Caco-2 (cell line): Measurements from ENCODE around the gene BHLHE23. TPM values are rescaled to one million over a fixed set of nuclear protein-coding genes. Genes with fewer than 3 reads are reported as not detected.

Experiments used
- BruUV-seq: library from RNA; stranded (reverse); fragments of 400-500 nt; replicated peaks from 2 replicates; lab custom pipeline; 2021; lab: Mats Ljungman, UMichigan
- CTCF ChIA-PET: fragments of 300-600 bp; sonication (Branson Sonifier 250); formaldehyde crosslinking; loops from one replicate; lab custom pipeline; 2022; ENCODE audit warnings: antibody characterized with exemption; lab: Charles Lee
- POLR2A ChIA-PET: fragments of 300-600 bp; sonication (Branson Sonifier 250); formaldehyde crosslinking; loops from one replicate; lab custom pipeline; 2022; ENCODE audit warnings: antibody characterized with exemption; lab: Charles Lee
- DNase-seq, 2 experiments: peaks; one replicate each; pipeline versions ENCODE4 v3.0.0 to v3.0.0-alpha.2; 2020 to 2022
- H3K27me3 ChIP-seq: replicated peaks from 2 replicates; pipeline ENCODE4 v1.6.0; 2011; ENCODE audit warnings: low read length; ENCODE audit not compliant: control insufficient read depth, insufficient read depth
- H3K36me3 ChIP-seq: 2 replicates; pipeline ENCODE4 v1.5.1; 2011; ENCODE audit warnings: low read length; ENCODE audit not compliant: control insufficient read depth, insufficient read depth
- H3K4me1 ChIP-seq: fragments of 250-450 bp; sonication (Bioruptor Pico); 2 replicates; pipeline ENCODE4 v1.5.1; 2020; ENCODE audit warnings: mild to moderate bottlenecking
- H3K4me3 ChIP-seq: 2 replicates; pipeline ENCODE4 v1.5.1; 2011; ENCODE audit warnings: low read depth, mild to moderate bottlenecking, control low read depth, low read length
- H3K9me3 ChIP-seq: fragments of 250-450 bp; sonication (Bioruptor Pico); 2 replicates; pipeline ENCODE4 v1.5.1; 2020; ENCODE audit warnings: mild to moderate bottlenecking, moderate library complexity
- H3K27ac Mint-ChIP-seq: one replicate; pipeline ENCODE4 v1.8.0; 2022; ENCODE audit warnings: mixed read lengths; ENCODE audit not compliant: unreplicated experiment
- H3K27me3 Mint-ChIP-seq: one replicate; pipeline ENCODE4 v1.8.0; 2022; ENCODE audit warnings: mixed read lengths; ENCODE audit not compliant: insufficient read depth, unreplicated experiment
- H3K36me3 Mint-ChIP-seq: one replicate; pipeline ENCODE4 v1.8.0; 2022; ENCODE audit warnings: mild to moderate bottlenecking, mixed read lengths; ENCODE audit not compliant: insufficient read depth, unreplicated experiment
- H3K4me1 Mint-ChIP-seq: one replicate; pipeline ENCODE4 v1.8.0; 2022; ENCODE audit warnings: low read depth, mixed read lengths; ENCODE audit not compliant: unreplicated experiment
- H3K4me3 Mint-ChIP-seq: one replicate; pipeline ENCODE4 v1.8.0; 2022; ENCODE audit warnings: mild to moderate bottlenecking, moderate library complexity, mixed read lengths; ENCODE audit not compliant: unreplicated experiment
- H3K9me3 Mint-ChIP-seq: one replicate; pipeline ENCODE4 v1.8.0; 2022; ENCODE audit warnings: mixed read lengths; ENCODE audit not compliant: unreplicated experiment
- intact Hi-C: fragments of 100-400 bp; cut with micrococcal nuclease; formaldehyde crosslinking; loops from one replicate; pipeline ENCODE4 v1.10.0; 2022; ENCODE audit not compliant: unreplicated experiment
- total RNA-seq: library from RNA; stranded (reverse); gene quantifications from 2 replicates; pipeline ENCODE4 v1.2.3, GENCODE V29; 2022
- TF ChIP-seq, protein P1 (sequence below), 2 experiments: fragments of 200-600 bp in 1 of 2; IDR thresholded peaks; 1 replicate in 1 of 2; 2 replicates in 1 of 2; pipeline versions ENCODE4 v1.5.1 to v1.8.0; 2011 to 2022; ENCODE audit warnings: antibody characterized with exemption in 1 of 2, control low read depth in 1 of 2, inconsistent platforms in 1 of 2, low read depth in 1 of 2, low read length in 1 of 2, mild to moderate bottlenecking in 1 of 2, moderate library complexity in 1 of 2; ENCODE audit not compliant: insufficient read depth in 1 of 2, severe bottlenecking in 1 of 2, unreplicated experiment in 1 of 2

Gene BHLHE23
- total RNA-seq, 1 experiment from 2014 or later: 0.95 TPM

DNA sequence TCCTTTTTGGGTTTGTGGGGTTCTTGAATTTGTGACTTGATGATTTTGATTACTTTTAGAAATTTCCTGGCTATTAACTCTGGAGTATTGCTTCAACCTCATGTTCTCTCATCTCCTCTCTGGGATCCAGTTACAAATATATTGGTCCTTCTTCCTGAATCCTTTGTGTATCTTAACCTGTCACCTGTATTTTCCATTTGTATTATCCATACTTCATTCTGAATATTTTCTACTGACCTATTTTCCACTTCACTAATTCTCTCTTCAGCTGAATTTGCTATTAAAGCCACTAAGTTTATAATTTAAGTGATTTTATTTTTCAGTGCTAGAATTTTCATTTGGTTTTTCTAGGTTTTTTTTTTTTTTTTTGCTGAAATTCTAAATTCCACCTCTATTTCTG, 6.4 kb upstream of the BHLHE23 start:
- H3K9me3 Mint-ChIP-seq: peaks cover 14% of the 10 kb centered on the region
- no peaks in the 10 kb centered on the region for H3K27me3 Mint-ChIP-seq
- H3K4me3 ChIP-seq: no peak overlapping the region
- H3K9me3 ChIP-seq: peaks cover 10% of the 10 kb centered on the region
- no TSS peak for BruUV-seq
- peaks cover 5% of the 10 kb centered on the region for H3K36me3 Mint-ChIP-seq
- H3K27me3 ChIP-seq: no peaks in the 10 kb centered on the region
- peaks cover 57% of the 10 kb centered on the region for H3K4me1 ChIP-seq
- H3K4me1 Mint-ChIP-seq: peaks cover 43% of the 10 kb centered on the region
- H3K4me3 Mint-ChIP-seq: no peak overlapping the region
- CTCF ChIA-PET: interaction anchor here (1.8 kb wide), 1 partner anchor 41 kb away, joined by 14 read pairs; no protein-coding TSS in a partner anchor
- no peak for DNase-seq
- H3K27ac Mint-ChIP-seq: peak overlapping the region; percentile 81
- intact Hi-C loops: no loop called here
- POLR2A ChIA-PET: no interaction called here
- H3K36me3 ChIP-seq: no peaks in the 10 kb centered on the region; the same call in 1 of the 2 replicates
- TF ChIP-seq, protein P1, sequence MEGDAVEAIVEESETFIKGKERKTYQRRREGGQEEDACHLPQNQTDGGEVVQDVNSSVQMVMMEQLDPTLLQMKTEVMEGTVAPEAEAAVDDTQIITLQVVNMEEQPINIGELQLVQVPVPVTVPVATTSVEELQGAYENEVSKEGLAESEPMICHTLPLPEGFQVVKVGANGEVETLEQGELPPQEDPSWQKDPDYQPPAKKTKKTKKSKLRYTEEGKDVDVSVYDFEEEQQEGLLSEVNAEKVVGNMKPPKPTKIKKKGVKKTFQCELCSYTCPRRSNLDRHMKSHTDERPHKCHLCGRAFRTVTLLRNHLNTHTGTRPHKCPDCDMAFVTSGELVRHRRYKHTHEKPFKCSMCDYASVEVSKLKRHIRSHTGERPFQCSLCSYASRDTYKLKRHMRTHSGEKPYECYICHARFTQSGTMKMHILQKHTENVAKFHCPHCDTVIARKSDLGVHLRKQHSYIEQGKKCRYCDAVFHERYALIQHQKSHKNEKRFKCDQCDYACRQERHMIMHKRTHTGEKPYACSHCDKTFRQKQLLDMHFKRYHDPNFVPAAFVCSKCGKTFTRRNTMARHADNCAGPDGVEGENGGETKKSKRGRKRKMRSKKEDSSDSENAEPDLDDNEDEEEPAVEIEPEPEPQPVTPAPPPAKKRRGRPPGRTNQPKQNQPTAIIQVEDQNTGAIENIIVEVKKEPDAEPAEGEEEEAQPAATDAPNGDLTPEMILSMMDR (IDR thresholded peaks at IDR 0.05; ENCODE audit: insufficient read depth in 1 of 2, low read depth in 1 of 2, low read length in 1 of 2, severe bottlenecking in 1 of 2, unreplicated experiment in 1 of 2): no peak

- intact Hi-C loops: no loop called here
- H3K9me3 Mint-ChIP-seq: peaks cover 14% of the 10 kb centered on the region
- H3K36me3 Mint-ChIP-seq: peaks cover 3% of the 10 kb centered on the region
- peaks cover 10% of the 10 kb centered on the region for H3K9me3 ChIP-seq
- no peak overlapping the region for H3K4me3 Mint-ChIP-seq
- no peak overlapping the region for H3K4me3 ChIP-seq
- TF ChIP-seq, protein P1 (IDR thresholded peaks at IDR 0.05; ENCODE audit: insufficient read depth in 1 of 2, low read depth in 1 of 2, low read length in 1 of 2, severe bottlenecking in 1 of 2, unreplicated experiment in 1 of 2): no peak
- H3K4me1 Mint-ChIP-seq: peaks cover 41% of the 10 kb centered on the region
- ChIA-PET CTCF (interaction anchor here (0.7 to 1.8 kb wide), 5 partner anchors 25 to 206 kb away, joined by 3 to 14 read pairs (median 3); no protein-coding TSS in a partner anchor), POLR2A (no interaction called here)
- H3K4me1 ChIP-seq: peaks cover 43% of the 10 kb centered on the region
- no peak overlapping the region for H3K27ac Mint-ChIP-seq
- H3K27me3 Mint-ChIP-seq: no peaks in the 10 kb centered on the region
- no peaks in the 10 kb centered on the region for H3K36me3 ChIP-seq
- DNase-seq: no peak
- H3K27me3 ChIP-seq: no peaks in the 10 kb centered on the region
- no TSS peak for BruUV-seq
Observed at GRCh38 chr20:63011798-63012197, 5.0 kb upstream of the BHLHE23 start.

DNA sequence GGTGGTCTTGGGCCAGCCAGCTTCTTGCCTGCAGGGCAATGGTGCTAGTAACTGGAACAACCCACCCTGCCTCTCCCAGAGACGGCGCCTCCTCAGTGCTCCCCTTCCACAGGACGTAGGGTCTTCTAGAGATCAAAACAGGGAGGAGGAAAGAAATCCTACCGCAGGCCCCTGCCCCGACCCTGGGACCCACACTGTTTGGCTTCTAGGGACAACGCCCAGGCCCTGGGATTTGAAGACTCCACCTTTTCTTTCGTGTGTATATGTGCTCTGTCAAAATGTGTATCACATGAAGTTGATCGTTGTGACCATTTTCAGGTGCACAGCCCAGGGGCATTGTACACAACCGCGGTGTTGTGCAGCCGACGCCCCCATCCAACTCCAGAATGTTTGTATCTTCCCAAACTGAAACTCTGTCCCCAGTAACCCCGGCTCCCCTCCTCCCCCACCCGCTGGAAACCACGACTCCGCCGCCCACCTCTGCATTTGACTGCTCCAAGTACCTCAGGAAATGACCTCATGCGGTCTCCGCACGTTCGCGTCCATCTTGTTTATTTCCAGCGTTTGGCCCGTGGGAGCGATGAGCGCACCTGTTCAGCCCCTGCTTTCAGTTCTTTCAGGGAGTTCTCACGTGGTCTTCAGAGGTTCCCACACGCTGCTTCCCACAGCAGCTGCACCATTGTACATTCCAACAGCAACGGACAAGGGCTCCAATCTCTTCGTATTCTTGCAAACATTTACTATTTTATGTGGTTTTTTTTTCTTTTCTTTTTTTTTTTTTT, 3.4 kb upstream of the BHLHE23 start:
- Histone ChIP-seq H3K4me3 (no peak overlapping the region), H3K27me3 (no peaks in the 10 kb centered on the region), H3K9me3 (peaks cover 10% of the 10 kb centered on the region), H3K36me3 (no peaks in the 10 kb centered on the region), H3K4me1 (peaks cover 30% of the 10 kb centered on the region)
- ChIA-PET POLR2A (no interaction called here), CTCF (interaction anchor here (0.6 to 1.8 kb wide), 5 partner anchors 9 to 44 kb away, joined by 3 to 20 read pairs (median 9); no protein-coding TSS in a partner anchor)
- no peak overlapping the region for H3K27ac Mint-ChIP-seq
- peak overlapping the region; percentile 50 for H3K4me3 Mint-ChIP-seq
- peaks cover 34% of the 10 kb centered on the region for H3K4me1 Mint-ChIP-seq
- BruUV-seq: no TSS peak
- no peaks in the 10 kb centered on the region for H3K36me3 Mint-ChIP-seq
- peaks cover 14% of the 10 kb centered on the region for H3K9me3 Mint-ChIP-seq
- intact Hi-C loops: loop anchor here (1.0 to 2.0 kb wide), 3 partner anchors 38 to 137 kb away; no protein-coding TSS in a partner anchor
- no peaks in the 10 kb centered on the region for H3K27me3 Mint-ChIP-seq
- TF ChIP-seq, protein P1 (IDR thresholded peaks at IDR 0.05; ENCODE audit: insufficient read depth in 1 of 2, low read depth in 1 of 2, low read length in 1 of 2, severe bottlenecking in 1 of 2, unreplicated experiment in 1 of 2): no peak
- no peak for DNase-seq
